GM19468 (cell line): ENCODE results near the gene TP53BP2.

Experiments
- ATAC-seq: cut with Tn5 transposase; IDR thresholded peaks from one replicate; pipeline ENCODE4 v1.9.1; 2021; ENCODE audit warnings: mild to moderate bottlenecking, moderate library complexity, moderate number of reproducible peaks; ENCODE audit not compliant: unreplicated experiment; ENCODE audit errors: extremely low read depth

The TP53BP2 gene

GRCh38 chr1:223802602-223803001 is 43.1 kb downstream of the TP53BP2 start:
- no peak for ATAC-seq

DNA sequence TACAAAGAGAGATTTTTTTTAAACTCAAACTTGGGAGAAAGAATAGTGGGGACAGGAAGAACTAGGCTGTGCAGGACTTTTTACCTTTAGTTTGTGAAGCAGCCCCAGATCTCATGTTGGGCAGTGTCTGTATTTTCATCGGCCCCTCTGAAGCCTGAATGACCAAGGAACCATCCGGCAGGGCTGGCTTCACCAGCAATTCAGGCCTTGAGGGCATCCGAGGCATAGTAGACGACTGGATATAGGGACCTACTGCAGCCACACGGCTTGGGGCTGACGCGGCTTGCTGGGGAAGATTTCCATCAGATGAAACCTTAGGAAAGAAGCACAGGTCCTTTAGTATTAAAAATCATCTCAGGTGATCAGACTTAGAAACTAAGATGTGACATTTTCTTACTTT is 43.7 kb downstream of the TP53BP2 start:
- no peak for ATAC-seq

DNA sequence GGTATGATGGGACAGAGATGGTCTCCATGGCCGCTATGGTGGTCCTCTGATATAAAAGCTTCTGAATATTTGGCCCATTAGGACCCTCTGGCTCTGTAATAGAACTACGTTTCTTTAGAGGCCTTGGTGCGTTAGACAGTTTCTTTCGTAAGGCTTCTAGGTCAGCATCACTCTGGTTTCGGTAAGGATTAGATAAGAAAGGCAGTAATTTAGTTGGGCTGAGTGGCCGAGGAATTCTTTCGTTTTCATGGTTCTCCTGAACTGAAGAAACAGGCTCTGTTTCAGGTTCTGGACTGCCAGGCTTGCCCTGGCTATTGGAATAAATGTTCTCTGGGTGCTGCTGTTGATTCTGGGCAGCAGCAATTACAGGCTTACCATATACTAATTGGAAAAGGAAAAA is 49.5 kb downstream of the TP53BP2 start:
- ATAC-seq = no peak

DNA sequence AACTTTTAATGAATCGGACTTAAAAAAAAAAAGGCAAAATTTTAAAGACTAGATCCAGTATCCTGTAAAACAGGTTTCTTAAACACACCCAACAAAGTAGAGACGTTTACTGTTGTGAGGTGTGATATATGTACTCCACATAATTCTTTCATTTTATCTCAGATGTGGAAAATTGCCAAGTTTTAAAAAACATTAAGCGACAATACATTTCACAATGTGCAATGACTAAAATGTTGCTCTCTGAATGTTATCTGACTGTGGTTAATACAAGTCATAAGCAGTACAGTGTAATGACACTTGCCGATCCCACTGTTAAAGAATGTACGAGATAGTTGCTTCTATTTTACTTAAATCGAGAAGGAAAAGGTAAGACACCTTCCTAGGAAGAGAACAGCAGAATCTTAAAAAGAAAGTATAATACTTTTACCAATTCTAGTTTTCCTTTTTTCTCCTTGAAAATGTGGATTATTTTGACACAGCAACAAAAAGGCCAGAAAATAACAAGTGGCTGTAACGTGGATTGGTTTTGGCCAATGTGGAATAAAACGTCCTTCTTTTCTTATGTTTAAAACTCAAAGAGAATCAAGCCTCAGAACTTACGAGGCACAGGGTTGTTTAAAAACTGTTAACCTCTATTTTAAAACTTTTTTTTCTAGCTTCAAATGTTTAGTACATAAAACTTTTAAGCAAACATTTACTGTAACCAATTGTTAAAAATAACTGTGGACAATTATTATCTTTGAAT is 51.4 kb downstream of the TP53BP2 start:
- ATAC-seq = no peak

DNA sequence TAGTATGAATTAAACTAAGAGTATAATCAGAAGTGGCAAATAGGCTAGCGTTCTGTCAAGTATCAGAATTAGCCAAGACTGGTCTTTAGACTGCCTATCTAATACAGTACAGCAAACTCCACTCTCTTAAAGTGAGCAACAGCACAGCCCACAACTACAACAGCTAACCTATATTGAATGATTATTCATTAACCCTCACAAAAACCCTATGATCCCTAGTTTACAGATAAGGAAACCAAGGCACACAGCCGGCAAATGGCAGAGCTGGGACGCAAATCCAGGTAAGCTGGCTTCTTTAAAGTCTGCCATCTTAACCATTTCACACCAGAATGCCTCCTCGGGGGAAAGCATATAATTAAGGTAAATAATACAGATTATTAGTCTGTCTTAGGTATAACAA is 52.0 kb downstream of the TP53BP2 start:
- no peak for ATAC-seq

GRCh38 chr1:223792046-223792445 is 53.7 kb downstream of the TP53BP2 start:
- no peak for ATAC-seq

DNA sequence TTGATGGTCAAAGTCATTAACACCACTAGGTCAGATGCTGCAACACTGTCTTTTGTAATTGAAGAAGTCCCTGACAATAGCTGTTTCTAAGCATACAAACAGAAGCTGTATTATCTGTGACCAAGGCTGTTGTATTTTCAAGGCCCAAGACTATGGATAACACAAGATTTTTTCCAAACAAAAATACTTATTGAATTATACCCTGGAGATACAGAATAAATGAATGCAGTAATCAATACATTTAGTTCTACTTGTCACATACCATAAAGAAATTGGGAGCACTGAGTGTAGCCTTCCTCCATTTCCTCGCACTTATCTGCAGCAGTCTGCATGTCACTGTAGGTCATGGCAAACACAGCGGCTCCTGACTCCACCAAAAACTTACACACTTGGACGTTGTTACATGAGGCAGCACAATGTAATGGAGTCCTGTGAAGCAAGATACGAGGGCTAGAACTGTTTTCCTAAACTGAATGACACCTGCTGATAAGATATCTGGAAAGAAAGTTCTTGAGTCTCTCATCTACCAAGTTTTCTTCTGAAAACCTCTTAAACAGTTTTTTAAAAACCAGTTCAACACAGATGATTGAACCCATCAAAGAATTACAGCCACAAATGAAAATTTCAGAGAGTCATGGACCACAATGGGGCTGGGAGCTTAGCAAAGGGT is 56.9 kb downstream of the TP53BP2 start:
- ATAC-seq = no peak

- ATAC-seq = no peak
Measured at GRCh38 chr1:223785808-223786207, 59.9 kb downstream of the TP53BP2 start.

DNA sequence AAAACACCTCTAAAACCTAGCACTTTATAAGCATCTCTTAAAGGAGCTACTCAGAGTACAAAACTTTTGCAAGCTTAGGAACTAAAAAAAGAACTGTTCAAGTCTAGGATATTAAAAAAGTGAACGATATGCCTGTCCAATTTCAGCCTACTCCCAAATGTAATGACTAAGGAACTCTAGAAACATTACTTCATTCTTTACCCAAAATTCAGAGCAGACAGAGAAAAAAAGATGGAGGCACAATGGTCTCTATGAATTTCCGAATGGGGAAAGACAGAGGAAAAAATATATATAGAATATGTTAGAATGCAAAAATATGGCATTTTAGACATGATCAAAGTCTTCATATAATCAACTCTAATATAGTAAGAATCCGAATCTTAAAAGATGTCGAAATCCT is 61.2 kb downstream of the TP53BP2 start:
- no peak for ATAC-seq

DNA sequence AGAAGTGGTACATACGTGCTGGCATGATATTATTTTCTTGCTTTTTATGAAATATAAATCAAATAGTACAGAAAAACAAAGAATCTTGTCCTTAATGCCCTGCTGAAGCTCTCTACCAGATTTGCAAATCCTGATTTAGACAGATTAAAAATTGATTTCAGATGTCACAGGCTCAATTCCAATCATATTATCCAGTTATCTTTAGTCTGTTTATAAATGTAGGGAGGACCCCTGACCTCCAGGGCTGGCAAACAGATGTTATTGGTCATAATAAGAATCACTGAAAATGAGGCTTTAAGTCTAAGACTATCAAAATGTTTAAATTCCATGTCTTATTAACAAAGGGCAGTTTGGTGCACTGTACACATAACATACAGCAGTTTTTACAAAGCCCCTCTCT is 62.1 kb downstream of the TP53BP2 start:
- ATAC-seq = no peak

DNA sequence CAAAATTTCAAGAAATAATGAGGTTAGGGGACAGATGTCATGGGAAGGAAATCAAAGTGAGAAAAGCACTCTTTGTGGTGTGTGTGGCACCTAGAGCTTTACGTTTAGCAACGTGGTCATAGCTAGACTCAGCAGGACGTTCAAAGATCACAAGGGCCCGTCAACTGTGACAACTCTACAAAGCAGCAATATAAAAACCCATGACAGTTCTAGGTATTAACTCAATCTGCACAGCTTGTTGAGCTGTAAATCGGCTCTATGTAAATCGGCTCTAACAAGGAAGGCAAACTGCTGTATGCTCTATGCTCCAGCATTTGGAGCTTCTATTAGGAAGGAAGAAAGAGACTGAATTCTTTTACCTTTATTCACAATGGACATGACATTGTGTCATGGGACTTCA is 64.8 kb downstream of the TP53BP2 start:
- no peak for ATAC-seq

- no peak for ATAC-seq
Measured at GRCh38 chr1:223780318-223780717, 65.4 kb downstream of the TP53BP2 start.

- ATAC-seq = no peak
Measured at GRCh38 chr1:223776826-223777454, 68.8 kb downstream of the TP53BP2 start.

DNA sequence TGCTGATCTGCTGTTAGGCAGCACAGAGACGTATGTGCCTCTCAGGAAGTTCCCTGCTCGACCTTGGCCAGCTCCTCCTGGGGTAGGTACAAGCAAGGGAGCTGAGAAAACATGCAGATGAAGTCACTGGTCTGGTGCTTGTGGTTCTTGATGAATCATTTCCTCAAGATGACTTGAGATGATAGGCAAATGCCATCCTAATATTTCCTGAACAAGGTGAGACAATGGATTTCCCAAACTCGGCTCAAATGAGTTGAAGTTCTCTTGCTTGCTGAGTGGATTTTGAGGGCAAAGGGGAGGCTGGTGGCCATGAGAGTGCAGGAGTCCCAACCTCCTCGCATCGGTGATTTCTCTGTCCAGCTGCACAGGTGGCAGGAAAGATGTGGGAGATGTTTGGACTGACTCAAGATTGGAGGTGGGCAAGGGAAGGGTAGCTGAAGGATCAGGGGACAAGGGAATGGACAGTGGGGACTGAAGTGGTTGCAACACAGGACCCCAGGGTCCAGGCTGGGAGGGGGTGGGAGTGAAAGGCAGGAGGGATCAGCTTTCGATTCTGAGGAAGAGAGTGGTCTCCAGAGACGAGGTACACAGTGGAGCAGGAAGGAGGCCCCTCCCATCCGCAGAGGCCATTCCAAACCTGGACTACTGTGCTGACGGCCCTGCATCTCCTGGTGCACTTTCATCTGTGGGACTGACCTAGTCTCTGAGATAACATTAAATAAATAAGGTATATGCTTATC is 69.5 kb downstream of the TP53BP2 start:
- ATAC-seq = no peak

GRCh38 chr1:223775711-223776074 is 70.1 kb downstream of the TP53BP2 start:
- no peak for ATAC-seq

- no peak for ATAC-seq
Measured at GRCh38 chr1:223775054-223775453, 70.7 kb downstream of the TP53BP2 start.

DNA sequence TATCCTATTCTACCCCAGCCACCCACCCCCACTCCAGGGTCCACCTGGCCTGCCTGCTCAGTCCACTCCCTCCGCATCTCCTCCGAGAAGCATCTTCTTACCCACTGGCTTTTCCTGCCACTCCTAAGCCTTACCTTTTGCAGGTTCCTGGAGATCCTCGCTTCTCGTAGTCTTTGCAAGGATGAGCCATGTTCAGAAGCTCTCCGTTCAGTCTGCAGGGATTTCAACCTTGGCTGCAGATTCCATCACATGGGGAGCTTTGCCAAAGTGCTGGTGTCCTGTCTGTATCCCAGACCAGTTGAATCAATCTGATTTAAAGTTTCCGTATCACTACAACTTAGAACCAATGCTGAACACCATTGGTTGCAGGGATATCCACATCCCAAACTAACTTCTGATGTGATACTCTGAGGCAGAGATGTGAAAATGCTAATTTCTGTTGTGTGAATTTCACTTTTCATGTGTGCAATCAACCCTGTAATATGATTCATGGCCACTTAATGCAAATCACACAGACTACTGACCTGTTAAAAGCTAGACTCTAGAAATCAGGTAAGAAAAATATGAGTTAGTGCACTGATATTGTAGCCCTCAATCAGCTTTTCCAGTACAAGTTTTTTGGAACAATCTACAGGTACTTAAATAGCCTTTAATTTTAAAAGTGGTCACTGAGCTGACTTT is 71.5 kb downstream of the TP53BP2 start:
- no peak for ATAC-seq

DNA sequence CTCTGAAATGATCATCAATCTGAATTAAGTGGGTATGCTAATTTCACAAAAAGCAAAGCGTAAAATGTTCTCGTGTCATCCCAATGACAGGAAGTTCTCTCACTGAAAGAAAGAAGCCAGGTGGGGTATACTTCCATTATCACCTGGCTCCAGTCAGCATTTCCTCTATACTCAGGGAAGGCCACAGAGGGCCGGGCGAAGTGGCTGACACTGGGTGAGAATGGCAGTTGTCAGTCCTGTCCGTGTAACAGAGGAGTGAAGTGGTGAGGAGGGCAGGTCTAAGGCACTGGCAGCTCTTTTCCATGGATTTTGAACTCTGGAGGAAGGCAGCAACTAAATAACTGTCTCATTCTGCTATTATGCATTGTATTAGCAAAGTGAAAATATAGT is 73.0 kb downstream of the TP53BP2 start:
- ATAC-seq = no peak

- ATAC-seq = no peak
Measured at GRCh38 chr1:223771814-223772770, 73.7 kb downstream of the TP53BP2 start.
